ENCODE data around the gene UNC13A.

DNA sequence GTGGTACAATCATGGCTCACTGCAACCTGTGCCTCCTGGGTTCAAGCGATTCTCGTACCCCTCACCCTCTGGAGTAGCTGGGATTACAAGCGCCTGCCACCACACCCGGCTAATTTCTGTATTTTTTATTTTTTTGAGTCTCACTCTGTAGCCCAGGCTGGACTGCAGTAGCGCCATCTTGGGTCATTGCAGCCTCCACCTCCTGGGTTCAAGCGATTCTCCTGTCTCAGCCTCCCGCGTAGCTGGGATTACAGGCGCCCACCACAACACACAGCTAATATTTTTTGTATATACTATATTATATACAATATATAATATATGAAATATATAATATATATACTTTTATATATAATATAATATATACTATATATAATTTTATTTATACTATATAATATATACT, 80.2 kb downstream of the UNC13A start:
- TF ChIP-seq TAF1 (IDR thresholded peaks at IDR 0.05; ENCODE audit: borderline replicate concordance, insufficient read depth, low read length) (no peak), POLR2AphosphoS5 (IDR thresholded peaks at IDR 0.05; ENCODE audit: low read depth, low read length) (no peak), SIN3A (IDR thresholded peaks at IDR 0.05; ENCODE audit: borderline replicate concordance, insufficient read depth, low read length) (no peak)

Data from PFSK-1 (cell line).